ENCODE results near the gene MFSD6. TPM values are rescaled to one million over a fixed set of nuclear protein-coding genes. Genes with fewer than 3 reads are reported as not detected.

MFSD6 gene
- total RNA-seq, 2 donors from 2014 or later = 1.2 to 3.2 TPM

GRCh38 chr2:190369635-190370034, 38.5 kb upstream of the MFSD6 start:
- Mint-ChIP-seq H3K4me1 (no peaks in the 10 kb centered on the region), H3K4me3 (no peak overlapping the region), H3K9me3 (no peaks in the 10 kb centered on the region), H3K27me3 (ENCODE audit: insufficient read depth) (no peaks in the 10 kb centered on the region), H3K36me3 (ENCODE audit: low read depth) (no peaks in the 10 kb centered on the region), H3K27ac (no peak overlapping the region)
- Histone ChIP-seq H3K27me3 (ENCODE audit: control insufficient read depth, insufficient read depth, low read length, poor library complexity, severe bottlenecking) (peaks cover 7% of the 10 kb centered on the region), H3K27ac (ENCODE audit: low read depth, low read length) (no peak overlapping the region), H3K9me3 (ENCODE audit: control insufficient read depth, low read length) (no peaks in the 10 kb centered on the region), H3K9ac (ENCODE audit: extremely low read depth, low read length, poor library complexity, severe bottlenecking) (no peak overlapping the region), H3K4me1 (ENCODE audit: control insufficient read depth, insufficient read depth, low read length) (no peaks in the 10 kb centered on the region), H3K36me3 (ENCODE audit: control insufficient read depth, insufficient read depth, low read length) (no peaks in the 10 kb centered on the region), H3K4me3 (ENCODE audit: low read length) (no peak overlapping the region)
- DNase-seq = no peak
- 90 to 98% methylated on average over 2 of the region's 2 CpGs for WGBS, 2 experiments (ENCODE audit: insufficient coverage in 1 of 2, insufficient read length in 1 of 2)
- no peak for TF ChIP-seq CTCF (conservative IDR thresholded peaks at IDR 0.05)

- Mint-ChIP-seq H3K4me3 (no peak overlapping the region), H3K4me1 (peaks cover 2% of the 10 kb centered on the region), H3K27me3 (ENCODE audit: insufficient read depth) (no peaks in the 10 kb centered on the region), H3K36me3 (ENCODE audit: low read depth) (no peaks in the 10 kb centered on the region), H3K27ac (no peak overlapping the region), H3K9me3 (no peaks in the 10 kb centered on the region)
- Histone ChIP-seq H3K36me3 (ENCODE audit: control insufficient read depth, insufficient read depth, low read length) (no peaks in the 10 kb centered on the region), H3K9ac (ENCODE audit: extremely low read depth, low read length, poor library complexity, severe bottlenecking) (no peak overlapping the region), H3K27me3 (ENCODE audit: control insufficient read depth, insufficient read depth, low read length, poor library complexity, severe bottlenecking) (no peaks in the 10 kb centered on the region), H3K27ac (ENCODE audit: low read depth, low read length) (no peak overlapping the region), H3K9me3 (ENCODE audit: control insufficient read depth, low read length) (no peaks in the 10 kb centered on the region), H3K4me3 (ENCODE audit: low read length) (no peak overlapping the region), H3K4me1 (ENCODE audit: control insufficient read depth, insufficient read depth, low read length) (no peaks in the 10 kb centered on the region)
- DNase-seq = no peak
- TF ChIP-seq CTCF (conservative IDR thresholded peaks at IDR 0.05) = no peak
Observed at GRCh38 chr2:190376083-190376482, 32.1 kb upstream of the MFSD6 start.

- H3K36me3 Mint-ChIP-seq (ENCODE audit: low read depth) = no peaks in the 10 kb centered on the region
- Histone ChIP-seq H3K27ac (ENCODE audit: low read depth, low read length) (no peak overlapping the region), H3K9ac (ENCODE audit: extremely low read depth, low read length, poor library complexity, severe bottlenecking) (no peak overlapping the region), H3K4me1 (ENCODE audit: control insufficient read depth, insufficient read depth, low read length) (no peaks in the 10 kb centered on the region), H3K27me3 (ENCODE audit: control insufficient read depth, insufficient read depth, low read length, poor library complexity, severe bottlenecking) (no peaks in the 10 kb centered on the region), H3K36me3 (ENCODE audit: control insufficient read depth, insufficient read depth, low read length) (no peaks in the 10 kb centered on the region), H3K9me3 (ENCODE audit: control insufficient read depth, low read length) (no peaks in the 10 kb centered on the region), H3K4me3 (ENCODE audit: low read length) (no peak overlapping the region)
- no peak for DNase-seq
- 94 to 100% methylated on average over 1 to 3 of the region's 3 CpGs for WGBS, 2 experiments (ENCODE audit: insufficient coverage in 1 of 2, insufficient read length in 1 of 2)
- TF ChIP-seq CTCF (conservative IDR thresholded peaks at IDR 0.05) = no peak
- no peak overlapping the region for H3K4me3 Mint-ChIP-seq
- H3K27ac Mint-ChIP-seq = no peak overlapping the region
- no peaks in the 10 kb centered on the region for H3K9me3 Mint-ChIP-seq
- no peaks in the 10 kb centered on the region for H3K27me3 Mint-ChIP-seq (ENCODE audit: insufficient read depth)
- H3K4me1 Mint-ChIP-seq = peaks cover 2% of the 10 kb centered on the region
Observed at GRCh38 chr2:190376591-190377245, 31.4 kb upstream of the MFSD6 start.
